Endothelial cell of umbilical vein (primary cell): ENCODE data around the gene MPZ.

Source experiments
- EZH2 ChIP-seq: IDR thresholded peaks from 2 replicates; pipeline ENCODE4 v1.6.1; 2012; ENCODE audit warnings: borderline replicate concordance, low read depth, mild to moderate bottlenecking, moderate library complexity, low read length, inconsistent platforms; ENCODE audit not compliant: severe bottlenecking
- FOS ChIP-seq: IDR thresholded peaks from 2 replicates; pipeline ENCODE4 v1.6.1; 2011; ENCODE audit warnings: mild to moderate bottlenecking, low read length, moderate library complexity, borderline replicate concordance; ENCODE audit not compliant: insufficient read depth
- GATA2 ChIP-seq: IDR thresholded peaks from 2 replicates; pipeline ENCODE4 v1.7.0; 2011; ENCODE audit warnings: low read depth, mild to moderate bottlenecking, moderate library complexity, mixed read lengths, low read length; ENCODE audit not compliant: insufficient read length, insufficient read depth
- JUN ChIP-seq: IDR thresholded peaks from 2 replicates; pipeline ENCODE4 v1.6.1; 2011; ENCODE audit warnings: borderline replicate concordance, low read depth; ENCODE audit not compliant: insufficient read length, insufficient read depth
- MYC ChIP-seq: IDR thresholded peaks from one replicate; pipeline ENCODE4 v1.6.1; 2011; ENCODE audit warnings: mild to moderate bottlenecking, low read depth, low read length
- POLR2A ChIP-seq: IDR thresholded peaks from 2 replicates; pipeline ENCODE4 v1.6.1; 2012; ENCODE audit warnings: low read depth, mild to moderate bottlenecking, control low read depth, low read length
- POLR2AphosphoS5 ChIP-seq: IDR thresholded peaks from 2 replicates; pipeline ENCODE4 v1.6.1; 2012; ENCODE audit warnings: low read depth, mild to moderate bottlenecking, control low read depth, low read length, moderate library complexity; ENCODE audit not compliant: insufficient read depth
- TF ChIP-seq, protein P1 (sequence below), 2 donors: IDR thresholded peaks; 1 replicate in 1 of 2; 2 replicates in 1 of 2; pipeline ENCODE4 v1.5.1; 2011; ENCODE audit warnings: low read length in 2 of 2, mild to moderate bottlenecking in 2 of 2, moderate library complexity in 2 of 2, control low read depth in 1 of 2, inconsistent platforms in 1 of 2, low read depth in 1 of 2; ENCODE audit not compliant: insufficient read depth in 1 of 2; ENCODE audit errors: extremely low read depth in 1 of 2

DNA sequence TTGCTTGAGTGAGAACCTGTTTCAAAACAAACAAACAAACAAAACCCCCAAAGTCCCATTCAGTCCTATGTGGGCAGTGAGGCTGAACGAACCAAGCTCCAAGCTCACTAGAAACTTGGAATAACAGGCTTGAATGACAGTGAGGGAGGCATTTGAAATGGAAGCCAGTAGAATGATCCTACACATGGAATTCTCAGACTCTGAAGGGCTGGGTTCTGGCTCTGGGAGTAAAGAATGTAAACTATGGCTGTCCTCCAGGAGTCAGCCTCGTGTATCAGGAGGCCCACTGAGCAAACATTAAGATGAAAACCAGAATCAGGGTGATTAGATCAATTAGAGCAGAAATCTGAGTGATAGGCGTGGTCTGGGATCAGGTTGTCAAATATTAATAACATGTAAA, 36.4 kb downstream of the MPZ start:
- TF ChIP-seq EZH2, result no peak
- TF ChIP-seq POLR2AphosphoS5, result no peak
- TF ChIP-seq, protein P1, sequence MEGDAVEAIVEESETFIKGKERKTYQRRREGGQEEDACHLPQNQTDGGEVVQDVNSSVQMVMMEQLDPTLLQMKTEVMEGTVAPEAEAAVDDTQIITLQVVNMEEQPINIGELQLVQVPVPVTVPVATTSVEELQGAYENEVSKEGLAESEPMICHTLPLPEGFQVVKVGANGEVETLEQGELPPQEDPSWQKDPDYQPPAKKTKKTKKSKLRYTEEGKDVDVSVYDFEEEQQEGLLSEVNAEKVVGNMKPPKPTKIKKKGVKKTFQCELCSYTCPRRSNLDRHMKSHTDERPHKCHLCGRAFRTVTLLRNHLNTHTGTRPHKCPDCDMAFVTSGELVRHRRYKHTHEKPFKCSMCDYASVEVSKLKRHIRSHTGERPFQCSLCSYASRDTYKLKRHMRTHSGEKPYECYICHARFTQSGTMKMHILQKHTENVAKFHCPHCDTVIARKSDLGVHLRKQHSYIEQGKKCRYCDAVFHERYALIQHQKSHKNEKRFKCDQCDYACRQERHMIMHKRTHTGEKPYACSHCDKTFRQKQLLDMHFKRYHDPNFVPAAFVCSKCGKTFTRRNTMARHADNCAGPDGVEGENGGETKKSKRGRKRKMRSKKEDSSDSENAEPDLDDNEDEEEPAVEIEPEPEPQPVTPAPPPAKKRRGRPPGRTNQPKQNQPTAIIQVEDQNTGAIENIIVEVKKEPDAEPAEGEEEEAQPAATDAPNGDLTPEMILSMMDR (IDR thresholded peaks at IDR 0.05; ENCODE audit: extremely low read depth in 1 of 2, insufficient read depth in 1 of 2, low read depth in 1 of 2, low read length in 2 of 2), result no peak
- TF ChIP-seq POLR2A, result no peak
- no peak for TF ChIP-seq FOS
- TF ChIP-seq JUN, result no peak
- TF ChIP-seq GATA2, result no peak
- TF ChIP-seq MYC, result no peak
